Stomach (tissue), 9 donors: ENCODE measurements around the gene NCK2. TPM values are rescaled to one million over a fixed set of nuclear protein-coding genes. Genes with fewer than 3 reads are reported as not detected.

Source experiments
- DNase-seq, 2 donors: peaks; one replicate each; pipeline versions ENCODE4 v3.0.0 to v3.0.0-alpha.2; 2013 to 2019
- H3K27ac ChIP-seq, 5 donors: fragments of 200-600 bp in 4 of 5; sonication (generic) in 4 of 5; one replicate each; pipeline ENCODE4 v1.5.1; 2013 to 2019; ENCODE audit warnings: mild to moderate bottlenecking in 1 of 5, moderate library complexity in 1 of 5
- H3K27me3 ChIP-seq, 3 donors: fragments of 200-600 bp; sonication (generic); one replicate each; pipeline ENCODE4 v1.5.1; 2017 to 2019; ENCODE audit warnings: mixed run types in 1 of 3
- H3K36me3 ChIP-seq, 4 donors: fragments of 200-600 bp; sonication (generic); 1 replicate in 3 of 4; 2 replicates in 1 of 4; pipeline ENCODE4 v1.5.1; 2016 to 2019
- H3K4me1 ChIP-seq, 4 donors: fragments of 200-600 bp; sonication (generic); one replicate each; pipeline ENCODE4 v1.5.1; 2016 to 2019
- H3K4me3 ChIP-seq, 4 donors: fragments of 200-600 bp; sonication (generic) in 3 of 4; one replicate each; pipeline ENCODE4 v1.5.1; 2016 to 2019; ENCODE audit warnings: mild to moderate bottlenecking in 1 of 4
- H3K9me3 ChIP-seq, 4 donors: fragments of 200-600 bp; sonication (generic); one replicate each; pipeline ENCODE4 v1.5.1; 2016 to 2019
- EP300 ChIP-seq: sonication (generic); formaldehyde crosslinking; IDR thresholded peaks from one replicate; pipeline ENCODE4 v1.6.1; 2017; ENCODE audit warnings: antibody characterized with exemption
- POLR2A ChIP-seq, 4 donors: fragments of 450-650 bp; IDR thresholded peaks; one replicate each; pipeline ENCODE4 v1.6.1; 2016; ENCODE audit warnings: antibody characterized with exemption in 4 of 4, control low read depth in 2 of 4, mild to moderate bottlenecking in 1 of 4, moderate library complexity in 1 of 4
- POLR2AphosphoS5 ChIP-seq, 3 donors: sonication (generic); formaldehyde crosslinking; IDR thresholded peaks; one replicate each; pipeline ENCODE4 v1.6.1; 2016; ENCODE audit warnings: antibody characterized with exemption in 3 of 3
- WGBS, 5 donors: extraction: QIAGEN DNeasy Blood & Tissue Kit in 3 of 5; methylation state at CpG; one replicate each; pipeline versions ENCODE4 v1.1.5 to v1.1.7; 2013 to 2018; 5-methylcytosine and 5-hydroxymethylcytosine counted together
- intact Hi-C: fragments of 100-400 bp; cut with DNase I; formaldehyde crosslinking; loops from one replicate; pipeline ENCODE4 v1.15.1; 2023; ENCODE audit warnings: low total_unique reads
- polyA plus RNA-seq, 3 donors: library from polyadenylated mRNA; stranded (reverse); fragments of 200-250 nt; gene quantifications; one replicate each; pipeline ENCODE4 v1.2.3, GENCODE V29; 2013
- total RNA-seq, 5 donors: library from RNA; depleted of rRNA; stranded (reverse); fragments of >200 nt; gene quantifications; one replicate each; pipeline versions ENCODE4 v1.1.0 to v1.2.3, GENCODE V29; 2014 to 2016
- TF ChIP-seq, protein P1 (sequence below), 7 experiments: fragments of 450-650 bp in 4 of 7; fragments of 200-600 bp in 3 of 7; sonication (generic) in 3 of 7; IDR thresholded peaks; one replicate each; pipeline ENCODE4 v1.5.1; 2016 to 2019; ENCODE audit warnings: antibody characterized with exemption in 7 of 7, control low read depth in 2 of 7, mild to moderate bottlenecking in 1 of 7
- donor health status: healthy with polysubstance abuse.
- donor health status: Bipolar disorder and iron deficiency.
- donor health status: healthy.

The NCK2 gene
- total and polyA plus RNA-seq, 8 donors: 23.1 to 88.9 (median 42.6) TPM

DNA sequence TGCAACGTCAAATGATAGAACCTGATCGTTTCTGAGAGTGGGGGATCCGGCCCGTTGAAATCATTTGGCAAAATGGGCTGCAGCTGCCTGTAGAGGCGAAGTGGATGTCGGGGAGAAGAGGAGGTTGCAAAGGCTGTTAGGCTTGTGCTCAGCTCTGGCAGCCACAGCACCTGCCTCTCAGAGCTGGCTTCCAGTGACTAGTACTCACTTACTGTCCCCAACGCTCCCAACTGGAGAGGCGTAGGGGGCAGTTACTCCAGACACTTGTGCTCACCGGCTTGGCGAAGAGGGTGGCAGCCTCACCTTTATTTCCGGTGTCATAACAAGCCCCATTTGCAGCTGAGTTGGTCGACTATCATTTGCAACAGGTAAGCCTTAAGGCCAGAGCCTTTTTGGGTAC, 37.9 kb downstream of the NCK2 start:
- H3K27ac ChIP-seq: no peak overlapping the region
- peaks cover 15 to 97% (median 72%) of the 10 kb centered on the region in 4 donors for H3K4me1 ChIP-seq
- peaks cover 0 to 6% (median 3%) of the 10 kb centered on the region in 4 donors for H3K36me3 ChIP-seq
- TF ChIP-seq POLR2A (IDR thresholded peaks at IDR 0.05) (no peak), POLR2AphosphoS5 (IDR thresholded peaks at IDR 0.05) (no peak), EP300 (no peak)
- TF ChIP-seq, protein P1, sequence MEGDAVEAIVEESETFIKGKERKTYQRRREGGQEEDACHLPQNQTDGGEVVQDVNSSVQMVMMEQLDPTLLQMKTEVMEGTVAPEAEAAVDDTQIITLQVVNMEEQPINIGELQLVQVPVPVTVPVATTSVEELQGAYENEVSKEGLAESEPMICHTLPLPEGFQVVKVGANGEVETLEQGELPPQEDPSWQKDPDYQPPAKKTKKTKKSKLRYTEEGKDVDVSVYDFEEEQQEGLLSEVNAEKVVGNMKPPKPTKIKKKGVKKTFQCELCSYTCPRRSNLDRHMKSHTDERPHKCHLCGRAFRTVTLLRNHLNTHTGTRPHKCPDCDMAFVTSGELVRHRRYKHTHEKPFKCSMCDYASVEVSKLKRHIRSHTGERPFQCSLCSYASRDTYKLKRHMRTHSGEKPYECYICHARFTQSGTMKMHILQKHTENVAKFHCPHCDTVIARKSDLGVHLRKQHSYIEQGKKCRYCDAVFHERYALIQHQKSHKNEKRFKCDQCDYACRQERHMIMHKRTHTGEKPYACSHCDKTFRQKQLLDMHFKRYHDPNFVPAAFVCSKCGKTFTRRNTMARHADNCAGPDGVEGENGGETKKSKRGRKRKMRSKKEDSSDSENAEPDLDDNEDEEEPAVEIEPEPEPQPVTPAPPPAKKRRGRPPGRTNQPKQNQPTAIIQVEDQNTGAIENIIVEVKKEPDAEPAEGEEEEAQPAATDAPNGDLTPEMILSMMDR (IDR thresholded peaks at IDR 0.05): no peak
- intact Hi-C loops: no loop called here
- H3K27me3 ChIP-seq: no peaks in the 10 kb centered on the region
- WGBS, 5 donors: 81 to 89% (median 86%) methylated on average over 9 to 12 of the region's 12 CpGs
- no peaks in the 10 kb centered on the region for H3K9me3 ChIP-seq
- no peak for DNase-seq
- no peak overlapping the region for H3K4me3 ChIP-seq

DNA sequence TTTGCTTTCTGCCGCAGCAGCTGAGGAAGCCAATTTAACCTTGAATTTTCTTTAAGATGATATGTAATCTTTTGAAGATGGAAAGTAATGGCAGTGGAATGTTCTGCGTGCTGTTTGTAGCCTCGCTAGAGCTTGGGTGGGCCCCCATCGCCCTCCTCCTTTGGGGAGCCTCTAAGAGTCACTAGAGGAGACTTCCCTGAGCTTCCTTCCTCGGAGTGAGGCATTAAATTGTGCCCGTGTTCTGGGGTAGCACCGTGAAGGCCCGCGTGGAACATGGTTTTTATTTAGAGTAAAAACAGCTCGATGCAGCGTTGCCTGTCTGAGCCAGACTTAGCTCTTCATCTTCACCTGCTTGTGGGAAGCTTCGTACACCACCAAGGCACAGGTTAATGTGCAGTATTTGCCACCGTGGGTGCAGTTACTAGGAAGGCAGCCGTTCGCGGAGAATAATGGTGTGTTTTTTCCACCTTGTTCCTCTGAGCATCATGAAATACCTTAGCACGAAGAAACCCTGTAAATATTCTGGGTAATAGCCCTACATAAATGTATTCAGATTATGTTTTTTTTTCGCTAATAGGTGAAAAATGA, 38.5 kb downstream of the NCK2 start:
- Histone ChIP-seq H3K9me3 (no peaks in the 10 kb centered on the region), H3K36me3 (peaks cover 0 to 6% (median 3%) of the 10 kb centered on the region in 4 donors), H3K27ac (no peak overlapping the region), H3K4me1 (peaks cover 9 to 97% (median 69%) of the 10 kb centered on the region in 4 donors), H3K27me3 (no peaks in the 10 kb centered on the region), H3K4me3 (no peak overlapping the region)
- no peak for DNase-seq
- 83 to 90% (median 86%) methylated on average over 18 of the region's 18 CpGs for WGBS, 5 donors
- intact Hi-C loops: no loop called here
- TF ChIP-seq POLR2A (IDR thresholded peaks at IDR 0.05) (no peak), POLR2AphosphoS5 (IDR thresholded peaks at IDR 0.05) (no peak), EP300 (no peak)
- TF ChIP-seq, protein P1 (IDR thresholded peaks at IDR 0.05): no peak

DNA sequence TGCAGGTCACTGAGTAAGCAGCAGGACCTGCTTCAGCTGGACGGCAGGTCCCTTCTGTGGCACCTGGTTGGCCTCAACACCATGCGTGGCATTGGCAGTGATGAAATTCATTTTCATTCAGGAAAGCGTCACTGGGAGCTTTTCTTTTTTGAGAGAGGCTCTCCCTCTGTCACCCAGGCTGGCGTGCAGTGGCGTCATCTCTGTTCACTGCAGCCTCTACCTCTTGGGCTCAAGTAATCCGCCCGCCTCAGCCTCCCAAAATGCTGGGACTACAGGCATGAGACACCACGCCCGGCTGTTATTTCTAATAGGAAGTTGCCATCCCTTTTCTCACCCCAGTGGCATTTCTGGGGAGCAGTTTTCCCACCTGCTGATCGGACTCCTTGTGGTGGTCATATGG, 39.3 kb downstream of the NCK2 start:
- 86 to 95% (median 91%) methylated on average over 10 of the region's 10 CpGs for WGBS, 5 donors

DNA sequence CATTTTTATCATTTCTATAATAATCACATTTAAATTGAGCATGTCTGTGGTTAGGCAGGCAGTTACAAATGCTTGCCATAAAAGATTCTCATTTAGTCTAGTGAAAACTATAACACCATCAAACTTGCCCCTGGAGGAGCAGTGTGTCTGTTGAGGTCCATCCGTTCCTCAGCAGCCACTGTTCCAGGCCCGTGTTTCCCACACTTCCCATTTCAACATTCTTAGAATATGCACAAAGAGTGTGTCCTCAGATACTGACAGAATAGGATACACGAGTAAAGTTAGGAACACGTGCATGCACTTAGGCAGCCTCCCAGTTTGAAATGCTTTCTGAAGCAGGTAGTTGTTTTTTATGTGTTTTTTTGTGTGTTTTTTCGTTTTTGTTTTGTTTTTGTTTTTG, 39.9 kb downstream of the NCK2 start:
- 72 to 84% (median 78%) methylated on average over 5 of the region's 5 CpGs for WGBS, 5 donors
- H3K4me3 ChIP-seq: no peak overlapping the region
- intact Hi-C loops: no loop called here
- TF ChIP-seq POLR2AphosphoS5 (IDR thresholded peaks at IDR 0.05): no peak
- TF ChIP-seq POLR2A (IDR thresholded peaks at IDR 0.05): no peak
- TF ChIP-seq EP300: no peak
- TF ChIP-seq, protein P1 (IDR thresholded peaks at IDR 0.05): no peak
- no peaks in the 10 kb centered on the region for H3K9me3 ChIP-seq
- H3K27ac ChIP-seq: no peak overlapping the region
- no peak for DNase-seq
- peaks cover 0 to 6% (median 3%) of the 10 kb centered on the region in 4 donors for H3K36me3 ChIP-seq
- peaks cover 9 to 96% (median 74%) of the 10 kb centered on the region in 4 donors for H3K4me1 ChIP-seq
- H3K27me3 ChIP-seq: no peaks in the 10 kb centered on the region

More for the DNA sequence above, 39.3 kb downstream of the NCK2 start:
- intact Hi-C loops: no loop called here
- no peak for DNase-seq
- Histone ChIP-seq H3K36me3 (peaks cover 0 to 6% (median 3%) of the 10 kb centered on the region in 4 donors), H3K27ac (no peak overlapping the region), H3K27me3 (no peaks in the 10 kb centered on the region), H3K9me3 (no peaks in the 10 kb centered on the region), H3K4me3 (no peak overlapping the region), H3K4me1 (peaks cover 9 to 96% (median 71%) of the 10 kb centered on the region in 4 donors)
- TF ChIP-seq POLR2A (IDR thresholded peaks at IDR 0.05): no peak
- TF ChIP-seq, protein P1 (IDR thresholded peaks at IDR 0.05): no peak
- no peak for TF ChIP-seq EP300
- TF ChIP-seq POLR2AphosphoS5 (IDR thresholded peaks at IDR 0.05): no peak
